NK-92 treated with Interleukin-12 subunit alpha and Interleukin-12 subunit beta, amount 100 ng/mL, for 24 hours (cell line): ENCODE results near the gene PCYT2.

Experiments used
- DNase-seq: peaks from one replicate; lab custom pipeline; 2025; lab: John Stamatoyannopoulos, UW

Gene PCYT2

GRCh38 chr17:81942167-81942553 lies 31.0 kb upstream of the PCYT2 start:
- no peak for DNase-seq

- no peak for DNase-seq
Observed at GRCh38 chr17:81941484-81942166, 30.4 kb upstream of the PCYT2 start.

GRCh38 chr17:81940538-81941483 lies 29.6 kb upstream of the PCYT2 start:
- no peak for DNase-seq

- DNase-seq = no peak
Observed at GRCh38 chr17:81939881-81940385, 28.7 kb upstream of the PCYT2 start.

- DNase-seq = no peak
Observed at GRCh38 chr17:81939218-81939617, 28.0 kb upstream of the PCYT2 start.

GRCh38 chr17:81935709-81936084 lies 24.5 kb upstream of the PCYT2 start:
- DNase-seq = no peak

- DNase-seq = no peak
Observed at GRCh38 chr17:81934850-81935708, 23.9 kb upstream of the PCYT2 start.

GRCh38 chr17:81934098-81934757 lies 23.0 kb upstream of the PCYT2 start:
- no peak for DNase-seq

GRCh38 chr17:81933178-81933699 lies 22.0 kb upstream of the PCYT2 start:
- DNase-seq = no peak

- DNase-seq = no peak
Observed at GRCh38 chr17:81932333-81932983, 21.3 kb upstream of the PCYT2 start.

GRCh38 chr17:81931557-81932332 lies 20.5 kb upstream of the PCYT2 start:
- DNase-seq = no peak

GRCh38 chr17:81931189-81931556 lies 20.0 kb upstream of the PCYT2 start:
- DNase-seq = no peak

- no peak for DNase-seq
Observed at GRCh38 chr17:81930142-81931125, 19.2 kb upstream of the PCYT2 start.

GRCh38 chr17:81929253-81930141 lies 18.3 kb upstream of the PCYT2 start:
- no peak for DNase-seq

GRCh38 chr17:81928544-81929252 lies 17.5 kb upstream of the PCYT2 start:
- DNase-seq = no peak

GRCh38 chr17:81927653-81928543 lies 16.7 kb upstream of the PCYT2 start, which contains the start of gene MAFG:
Gene MAFG, minus strand, starts transcription at chr17:81927735. Its CDS starts 4,550 bp downstream, at chr17:81923185.
- peak; percentile 80 for DNase-seq
